ENCODE measurements around the gene MCU.

Gene MCU

GRCh38 chr10:72740528-72740927 lies 48.6 kb downstream of the MCU start:
- H3K27ac ChIP-seq: no peak overlapping the region
- TF ChIP-seq CTCF (conservative IDR thresholded peaks at IDR 0.05): no peak

GRCh38 chr10:72742092-72742491 lies 50.1 kb downstream of the MCU start:
- no peak for TF ChIP-seq CTCF (conservative IDR thresholded peaks at IDR 0.05)

GRCh38 chr10:72742797-72743196 lies 50.9 kb downstream of the MCU start:
- no peak for TF ChIP-seq CTCF (conservative IDR thresholded peaks at IDR 0.05)

More at GRCh38 chr10:72742092-72742491, 50.1 kb downstream of the MCU start:
- no peak overlapping the region for H3K27ac ChIP-seq

GRCh38 chr10:72744566-72744965 lies 52.6 kb downstream of the MCU start:
- no peak for TF ChIP-seq CTCF (conservative IDR thresholded peaks at IDR 0.05)
- no peak overlapping the region for H3K27ac ChIP-seq

More at GRCh38 chr10:72742797-72743196, 50.9 kb downstream of the MCU start:
- no peak overlapping the region for H3K27ac ChIP-seq

- H3K27ac ChIP-seq: no peak overlapping the region
- no peak for TF ChIP-seq CTCF (conservative IDR thresholded peaks at IDR 0.05)
Observed at GRCh38 chr10:72746426-72747363, 54.8 kb downstream of the MCU start.

- TF ChIP-seq CTCF (conservative IDR thresholded peaks at IDR 0.05): no peak
- H3K27ac ChIP-seq: no peak overlapping the region
Observed at GRCh38 chr10:72747521-72747920, 55.6 kb downstream of the MCU start.

GRCh38 chr10:72753760-72754231 lies 61.9 kb downstream of the MCU start:
- no peak overlapping the region for H3K27ac ChIP-seq
- TF ChIP-seq CTCF (conservative IDR thresholded peaks at IDR 0.05): no peak

Measured in VCaP (cell line).